Measurements from ENCODE around the gene PTPN22.
"Not testable (repeated sequence)": the region's sequence is repeated elsewhere in the genome, so short reads cannot be mapped to it uniquely, and the experiment has no call there.

PTPN22 gene

GRCh38 chr1:113886417-113887401 lies 15.2 kb upstream of the PTPN22 start:
- no peak for DNase-seq

- no peak for DNase-seq
Measured at GRCh38 chr1:113881661-113882060, 10.1 kb upstream of the PTPN22 start.

- DNase-seq = no peak
Measured at GRCh38 chr1:113879739-113880038, 8.2 kb upstream of the PTPN22 start.

GRCh38 chr1:113876176-113876575 lies 4.7 kb upstream of the PTPN22 start:
- no peak for DNase-seq

GRCh38 chr1:113875714-113876113 lies 4.2 kb upstream of the PTPN22 start:
- no peak for DNase-seq

- no peak for DNase-seq
Measured at GRCh38 chr1:113874012-113874879, 2.7 kb upstream of the PTPN22 start.

GRCh38 chr1:113872219-113872935 lies 865 bp upstream of the PTPN22 start:
- DNase-seq = no peak

- no peak for DNase-seq
Measured at GRCh38 chr1:113870778-113871177, 734 bp downstream of the PTPN22 start.

- no peak for DNase-seq
Measured at GRCh38 chr1:113868387-113869083, 3.0 kb downstream of the PTPN22 start.

- no peak for DNase-seq
Measured at GRCh38 chr1:113861641-113862040, 9.9 kb downstream of the PTPN22 start.

GRCh38 chr1:113860891-113861290 lies 10.6 kb downstream of the PTPN22 start:
- no peak for DNase-seq

- DNase-seq = no peak
Measured at GRCh38 chr1:113859478-113860175, 11.9 kb downstream of the PTPN22 start.

- DNase-seq = no peak
Measured at GRCh38 chr1:113858982-113859381, 12.5 kb downstream of the PTPN22 start.

- no peak for DNase-seq
Measured at GRCh38 chr1:113858418-113858817, 13.1 kb downstream of the PTPN22 start.

GRCh38 chr1:113857776-113858175 lies 13.7 kb downstream of the PTPN22 start:
- no peak for DNase-seq

GRCh38 chr1:113856401-113856790 lies 15.1 kb downstream of the PTPN22 start:
- no peak for DNase-seq

- no peak for DNase-seq
Measured at GRCh38 chr1:113855630-113856400, 15.7 kb downstream of the PTPN22 start.

GRCh38 chr1:113854234-113854633 lies 17.3 kb downstream of the PTPN22 start:
- no peak for DNase-seq

- not testable (repeated sequence) for DNase-seq
Measured at GRCh38 chr1:113852694-113853093, 18.8 kb downstream of the PTPN22 start.

- no peak for DNase-seq
Measured at GRCh38 chr1:113850127-113850796, 21.2 kb downstream of the PTPN22 start.

- no peak for DNase-seq
Measured at GRCh38 chr1:113849072-113849471, 22.4 kb downstream of the PTPN22 start.
